ENCODE results near the gene CPXM2.

The CPXM2 gene

DNA sequence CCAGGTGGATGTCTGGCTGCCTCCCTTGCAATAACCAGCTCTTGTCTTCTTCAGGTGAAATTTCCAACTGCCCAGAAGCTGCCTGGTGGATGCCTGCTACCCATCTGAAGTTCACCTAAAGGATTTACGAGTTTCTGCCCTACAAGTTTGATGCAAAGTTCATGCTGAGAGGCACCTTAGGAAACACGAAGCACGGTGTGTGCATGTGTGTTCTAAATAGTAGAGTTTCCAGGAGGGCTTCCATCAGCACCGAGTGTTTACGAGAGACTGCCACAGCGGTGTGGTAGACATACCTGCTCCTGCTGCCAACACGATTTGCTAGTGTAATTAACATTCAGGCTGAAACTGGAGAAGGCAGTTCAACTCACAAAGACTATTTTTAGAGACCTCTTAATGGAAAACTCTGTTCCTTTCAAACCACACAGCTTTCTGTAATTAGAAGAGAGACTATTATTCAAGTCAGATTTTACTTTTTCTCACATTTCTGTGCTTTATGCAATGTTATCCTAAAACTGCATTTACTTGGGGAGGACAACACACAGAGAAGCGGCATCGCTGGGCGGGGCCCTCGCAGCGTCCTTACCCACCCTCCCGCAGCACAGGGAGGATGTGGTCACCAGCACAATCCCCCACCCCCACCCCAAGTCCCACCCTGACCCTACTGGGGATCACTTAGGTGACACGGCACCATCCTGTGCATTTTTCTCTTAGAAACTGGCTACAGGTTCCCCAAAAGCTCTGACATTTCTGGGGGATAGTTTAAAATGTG, 15.5 kb upstream of the CPXM2 start:
- Histone ChIP-seq H3K36me3 (no peaks in the 10 kb centered on the region), H3K4me1 (peaks cover 5% of the 10 kb centered on the region; the same call in 1 of the 2 replicates), H3K27ac (no peak overlapping the region), H4K20me1 (no peaks in the 10 kb centered on the region), H3K4me3 (no peak overlapping the region), H3K4me2 (no peak overlapping the region), H3K9ac (no peak overlapping the region), H3K27me3 (no peaks in the 10 kb centered on the region), H3K9me3 (no peaks in the 10 kb centered on the region)
- TF ChIP-seq Cebpa-rat (IDR thresholded peaks at IDR 0.05): no peak

DNA sequence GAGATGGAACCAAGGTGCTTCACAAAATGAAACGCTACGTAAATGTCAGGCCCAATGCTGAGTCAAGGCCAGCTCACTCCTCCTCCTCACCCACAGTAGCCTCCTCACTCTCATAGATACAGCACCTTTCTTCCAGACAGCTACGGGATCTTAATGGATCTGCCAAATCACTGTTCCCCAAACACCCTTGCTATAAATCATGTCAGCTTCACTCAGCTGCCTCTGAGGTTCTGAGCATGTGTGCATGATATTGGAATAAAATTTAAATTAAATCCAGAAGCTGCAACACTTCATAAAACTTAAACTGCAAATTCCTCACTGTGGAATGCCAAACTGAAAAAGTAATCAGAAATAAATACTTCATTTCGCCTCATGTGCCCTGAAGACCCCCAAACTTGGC, 14.7 kb upstream of the CPXM2 start:
- Histone ChIP-seq H3K27ac (no peak overlapping the region), H3K27me3 (no peaks in the 10 kb centered on the region), H3K9me3 (peaks cover 5% of the 10 kb centered on the region; the same call in 1 of the 2 replicates), H3K4me1 (no peaks in the 10 kb centered on the region), H4K20me1 (no peaks in the 10 kb centered on the region), H3K4me3 (no peak overlapping the region), H3K36me3 (no peaks in the 10 kb centered on the region), H3K9ac (no peak overlapping the region), H3K4me2 (no peak overlapping the region)
- no peak for TF ChIP-seq Cebpa-rat (IDR thresholded peaks at IDR 0.05)

DNA sequence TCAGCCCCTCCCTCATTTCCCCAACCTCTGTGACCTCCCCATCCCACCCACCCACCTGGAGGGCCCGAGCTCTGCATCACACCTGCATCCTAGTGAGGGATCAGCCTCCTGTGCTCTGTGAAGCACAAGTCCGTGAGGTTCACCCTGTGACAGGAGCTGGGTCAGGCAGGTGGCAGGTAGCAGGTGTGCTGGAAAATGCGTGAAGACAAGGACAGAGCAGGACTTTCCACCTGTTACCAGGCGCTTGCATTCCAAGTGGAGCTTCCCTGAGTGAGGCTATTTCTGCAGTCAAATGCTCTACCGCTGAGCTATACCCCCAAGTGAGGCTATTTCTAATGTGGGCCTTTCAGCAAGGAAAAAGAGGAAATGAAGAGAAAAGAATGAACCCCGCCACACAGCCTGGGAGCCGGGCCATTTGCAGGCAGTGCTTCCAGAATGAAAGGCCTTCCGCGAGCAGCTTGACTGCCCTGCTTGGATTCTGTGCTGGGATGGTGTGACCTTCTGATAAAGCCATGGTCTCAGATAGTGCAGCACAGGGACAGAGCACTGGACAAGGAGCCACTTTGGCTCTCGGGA, 13.3 kb upstream of the CPXM2 start:
- H3K9me3 ChIP-seq: peaks cover 14% of the 10 kb centered on the region
- no peak overlapping the region for H3K9ac ChIP-seq
- no peaks in the 10 kb centered on the region for H3K27me3 ChIP-seq
- no peak overlapping the region for H3K4me3 ChIP-seq
- TF ChIP-seq Cebpa-rat (IDR thresholded peaks at IDR 0.05): no peak
- no peak overlapping the region for H3K4me2 ChIP-seq
- H3K27ac ChIP-seq: no peak overlapping the region
- H4K20me1 ChIP-seq: no peaks in the 10 kb centered on the region
- H3K36me3 ChIP-seq: no peaks in the 10 kb centered on the region
- H3K4me1 ChIP-seq: no peaks in the 10 kb centered on the region

DNA sequence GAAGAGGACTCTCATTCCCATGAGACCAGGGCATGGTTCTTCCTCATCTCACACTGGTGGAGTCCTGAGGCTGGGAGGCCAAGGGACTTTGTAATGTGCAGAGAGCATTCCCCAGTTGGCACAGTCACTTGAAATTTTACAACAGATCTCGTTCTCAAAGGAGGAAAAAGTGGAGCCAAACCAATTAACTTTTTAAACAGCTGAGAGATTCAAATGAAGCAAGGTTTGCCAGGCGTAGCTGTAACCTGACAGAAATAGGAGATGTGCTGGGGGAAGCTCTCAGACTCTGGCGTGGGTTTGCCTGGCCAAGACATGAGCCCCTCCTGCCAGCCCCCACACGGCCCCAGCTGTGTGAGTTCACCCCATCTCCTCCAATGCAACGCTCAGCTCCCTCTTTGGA, 12.0 kb upstream of the CPXM2 start:
- Histone ChIP-seq H3K4me3 (no peak overlapping the region), H4K20me1 (no peaks in the 10 kb centered on the region), H3K4me1 (no peaks in the 10 kb centered on the region), H3K36me3 (no peaks in the 10 kb centered on the region), H3K9ac (no peak overlapping the region), H3K27me3 (no peaks in the 10 kb centered on the region), H3K9me3 (peaks cover 16% of the 10 kb centered on the region), H3K27ac (no peak overlapping the region), H3K4me2 (no peak overlapping the region)
- no peak for TF ChIP-seq Cebpa-rat (IDR thresholded peaks at IDR 0.05)

DNA sequence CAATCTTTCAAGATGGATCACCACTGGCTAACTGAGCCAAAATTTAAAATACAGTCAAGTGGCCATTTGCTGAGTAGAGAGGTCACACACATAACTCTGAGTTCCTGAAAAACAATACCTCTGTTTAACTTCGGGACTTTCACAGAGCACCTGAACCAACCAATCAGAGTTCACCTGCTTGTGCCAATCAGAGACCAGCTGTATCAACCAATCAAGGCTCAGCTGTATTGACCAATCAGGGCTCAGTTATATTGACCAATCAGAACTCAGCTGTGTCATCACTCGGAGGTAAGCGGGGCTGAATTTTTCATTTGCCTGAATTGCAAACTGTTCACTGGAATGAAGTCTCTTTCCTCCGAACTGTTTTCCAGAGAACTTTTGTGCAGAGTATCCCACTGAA, 10.0 kb upstream of the CPXM2 start:
- Histone ChIP-seq H3K4me2 (no peak overlapping the region), H4K20me1 (no peaks in the 10 kb centered on the region), H3K4me1 (no peaks in the 10 kb centered on the region), H3K27ac (no peak overlapping the region), H3K27me3 (no peaks in the 10 kb centered on the region), H3K9me3 (peaks cover 16% of the 10 kb centered on the region), H3K4me3 (no peak overlapping the region), H3K9ac (no peak overlapping the region), H3K36me3 (no peaks in the 10 kb centered on the region)
- no peak for TF ChIP-seq Cebpa-rat (IDR thresholded peaks at IDR 0.05)

DNA sequence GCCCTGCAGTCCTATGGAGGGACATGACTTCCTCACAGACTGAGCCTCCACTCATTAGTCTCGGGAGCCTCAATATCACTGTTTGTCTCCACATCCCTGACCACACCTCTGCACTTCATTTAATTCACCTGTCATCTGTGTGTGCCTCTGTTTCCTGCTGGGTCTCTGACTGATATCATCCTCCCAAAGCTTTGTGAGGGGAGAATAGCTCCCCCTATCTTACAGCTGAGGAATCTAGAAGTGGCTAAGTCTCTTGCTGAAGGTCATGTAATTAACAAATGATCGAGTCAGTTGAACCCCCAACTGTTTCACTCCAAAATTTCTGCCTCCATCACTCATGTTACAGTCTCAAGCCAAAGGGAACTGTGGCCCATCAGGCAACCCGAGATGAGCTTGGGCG, 5.5 kb upstream of the CPXM2 start:
- H3K9ac ChIP-seq: no peak overlapping the region
- TF ChIP-seq Cebpa-rat (IDR thresholded peaks at IDR 0.05): no peak
- no peaks in the 10 kb centered on the region for H4K20me1 ChIP-seq

DNA sequence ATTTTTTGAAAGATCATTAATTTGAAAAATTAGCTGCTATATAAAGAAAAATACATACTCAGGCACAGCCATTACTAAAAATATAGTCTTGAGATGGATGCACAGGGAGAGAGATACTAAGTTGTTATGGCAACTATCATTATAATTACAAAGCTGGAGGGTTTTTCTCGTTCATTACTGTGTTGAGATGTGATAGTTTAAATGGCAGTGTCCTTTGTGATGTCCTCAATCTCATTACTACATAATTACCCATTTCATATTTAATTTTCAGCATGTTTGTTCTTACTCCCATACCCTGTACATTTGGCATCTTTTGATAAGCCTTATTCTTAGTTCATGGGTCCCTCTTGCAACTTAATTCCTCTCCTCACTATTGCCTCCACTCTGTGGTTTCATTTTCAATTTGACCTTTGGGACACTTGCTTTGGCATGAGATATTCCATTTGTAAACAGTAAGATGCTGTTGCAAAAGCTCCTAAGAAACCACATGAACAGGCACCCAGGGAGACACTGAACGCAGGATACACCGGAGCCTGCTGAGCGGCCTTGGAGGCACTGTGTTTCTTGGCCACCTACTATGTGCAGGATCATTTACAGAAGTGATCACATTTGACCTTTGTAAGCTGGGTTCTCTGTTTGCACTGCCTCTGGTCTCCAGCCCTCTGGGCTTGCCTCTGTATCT, 4.8 kb upstream of the CPXM2 start:
- no peak overlapping the region for H3K9ac ChIP-seq
- no peaks in the 10 kb centered on the region for H4K20me1 ChIP-seq
- no peak overlapping the region for H3K27ac ChIP-seq
- no peaks in the 10 kb centered on the region for H3K36me3 ChIP-seq
- no peaks in the 10 kb centered on the region for H3K27me3 ChIP-seq
- peaks cover 12% of the 10 kb centered on the region for H3K9me3 ChIP-seq
- no peak overlapping the region for H3K4me3 ChIP-seq
- TF ChIP-seq Cebpa-rat (IDR thresholded peaks at IDR 0.05): no peak
- no peak overlapping the region for H3K4me2 ChIP-seq
- no peaks in the 10 kb centered on the region for H3K4me1 ChIP-seq

More for the DNA sequence above, 5.5 kb upstream of the CPXM2 start:
- peaks cover 16% of the 10 kb centered on the region for H3K9me3 ChIP-seq
- H3K4me3 ChIP-seq: no peak overlapping the region
- no peak overlapping the region for H3K4me2 ChIP-seq
- H3K27ac ChIP-seq: no peak overlapping the region
- no peaks in the 10 kb centered on the region for H3K36me3 ChIP-seq
- no peaks in the 10 kb centered on the region for H3K4me1 ChIP-seq
- H3K27me3 ChIP-seq: no peaks in the 10 kb centered on the region

DNA sequence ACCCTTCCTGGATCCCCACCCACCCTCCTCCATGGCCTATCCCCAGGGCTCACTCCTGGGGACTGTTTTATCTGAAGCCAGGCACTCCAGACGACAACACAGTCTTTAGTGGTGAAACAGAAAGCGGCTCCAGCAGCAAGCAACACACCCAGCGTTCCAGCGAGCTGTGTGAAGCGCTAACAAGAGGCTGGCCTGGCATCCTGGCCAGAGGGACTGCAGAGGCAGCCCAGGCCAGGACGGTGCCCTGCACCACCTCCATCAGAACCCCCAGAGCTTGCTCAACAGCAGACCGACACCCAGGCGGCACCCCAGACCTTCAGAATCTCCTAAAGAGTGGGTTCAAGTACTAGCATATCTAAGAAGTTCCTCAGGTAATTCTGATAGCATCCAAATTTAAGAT, 2.0 kb upstream of the CPXM2 start:
- no peak overlapping the region for H3K4me2 ChIP-seq
- H4K20me1 ChIP-seq: no peaks in the 10 kb centered on the region
- H3K4me1 ChIP-seq: no peaks in the 10 kb centered on the region
- H3K4me3 ChIP-seq: no peak overlapping the region
- no peak overlapping the region for H3K27ac ChIP-seq
- TF ChIP-seq Cebpa-rat (IDR thresholded peaks at IDR 0.05): no peak
- H3K9me3 ChIP-seq: no peaks in the 10 kb centered on the region
- no peaks in the 10 kb centered on the region for H3K27me3 ChIP-seq
- H3K36me3 ChIP-seq: no peaks in the 10 kb centered on the region
- no peak overlapping the region for H3K9ac ChIP-seq

DNA sequence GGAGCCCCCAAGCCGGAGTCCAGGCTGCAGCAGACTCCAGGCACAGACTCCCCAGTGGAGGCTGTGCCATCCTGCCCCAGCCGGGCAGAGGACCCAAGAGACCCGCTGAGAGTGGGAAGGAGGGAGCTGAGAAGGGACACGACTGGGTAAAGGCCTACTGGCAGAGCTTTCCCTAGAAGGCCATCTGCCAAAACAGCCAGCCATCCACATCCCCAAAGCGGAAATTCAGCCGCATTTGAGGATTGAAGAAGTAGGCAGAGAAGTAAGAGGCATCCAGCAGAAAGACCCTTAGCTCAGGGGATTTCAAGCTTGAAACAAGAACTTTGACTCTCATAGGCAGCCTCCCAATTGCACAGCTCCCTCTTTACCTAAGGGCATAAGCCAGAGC, 857 bp downstream of the CPXM2 start:
- H3K9me3 ChIP-seq: no peaks in the 10 kb centered on the region
- no peak overlapping the region for H3K4me3 ChIP-seq
- no peak for TF ChIP-seq Cebpa-rat (IDR thresholded peaks at IDR 0.05)
- H3K27me3 ChIP-seq: no peaks in the 10 kb centered on the region
- H3K9ac ChIP-seq: no peak overlapping the region
- H4K20me1 ChIP-seq: no peaks in the 10 kb centered on the region
- H3K4me1 ChIP-seq: no peaks in the 10 kb centered on the region
- no peak overlapping the region for H3K4me2 ChIP-seq
- no peak overlapping the region for H3K27ac ChIP-seq
- no peaks in the 10 kb centered on the region for H3K36me3 ChIP-seq

DNA sequence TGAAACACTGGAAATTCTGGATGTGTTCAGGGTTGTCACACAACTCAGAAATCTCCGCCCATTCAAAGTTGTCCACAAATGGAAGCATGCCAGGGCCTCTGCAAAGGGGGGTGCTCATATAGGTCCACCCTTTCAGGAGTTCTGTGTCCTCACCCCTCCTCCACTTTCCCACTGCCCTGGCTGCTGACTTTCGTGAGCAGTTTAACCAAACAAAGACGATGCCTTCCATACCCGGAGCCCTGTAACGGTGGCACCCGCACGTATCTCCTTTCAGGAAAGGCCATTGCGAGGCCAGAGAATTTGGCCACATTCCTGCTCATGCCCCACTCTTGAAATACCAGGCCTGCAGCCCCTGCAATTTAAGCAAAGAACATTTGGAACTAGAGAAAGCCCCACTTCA, 1.4 kb downstream of the CPXM2 start:
- no peaks in the 10 kb centered on the region for H3K9me3 ChIP-seq
- H4K20me1 ChIP-seq: no peaks in the 10 kb centered on the region
- no peak overlapping the region for H3K4me3 ChIP-seq
- no peaks in the 10 kb centered on the region for H3K27me3 ChIP-seq
- no peak for TF ChIP-seq Cebpa-rat (IDR thresholded peaks at IDR 0.05)
- no peaks in the 10 kb centered on the region for H3K4me1 ChIP-seq
- H3K27ac ChIP-seq: no peak overlapping the region
- no peak overlapping the region for H3K9ac ChIP-seq
- H3K4me2 ChIP-seq: no peak overlapping the region
- no peaks in the 10 kb centered on the region for H3K36me3 ChIP-seq

Measured in BLaER1 (cell line).